Tibial nerve (tissue), 4 donors: ENCODE data around the gene BCAS3. TPM values are rescaled to one million over a fixed set of nuclear protein-coding genes. Genes with fewer than 3 reads are reported as not detected.

Source experiments
- DNase-seq, 2 donors: peaks; one replicate each; pipeline ENCODE4 v3.0.0-alpha.2; 2019; ENCODE audit warnings: low spot score in 2 of 2
- H3K27ac ChIP-seq, 4 donors: fragments of 200-600 bp; sonication (generic) in 3 of 4; one replicate each; pipeline ENCODE4 v1.5.1; 2017 to 2019; ENCODE audit warnings: mild to moderate bottlenecking in 1 of 4
- H3K27me3 ChIP-seq, 2 donors: fragments of 200-600 bp; sonication (generic) in 1 of 2; one replicate each; pipeline versions ENCODE4 v1.5.1 to v1.6.0; 2017 to 2019
- H3K36me3 ChIP-seq, 3 donors: fragments of 200-600 bp; sonication (generic); one replicate each; pipeline ENCODE4 v1.5.1; 2018 to 2019
- H3K4me1 ChIP-seq, 4 donors: fragments of 200-600 bp; sonication (generic) in 3 of 4; one replicate each; pipeline ENCODE4 v1.5.1; 2017 to 2019
- H3K4me3 ChIP-seq, 4 donors: fragments of 200-600 bp; sonication (generic) in 3 of 4; one replicate each; pipeline ENCODE4 v1.5.1; 2017 to 2019; ENCODE audit warnings: mild to moderate bottlenecking in 1 of 4, moderate library complexity in 1 of 4
- H3K9me3 ChIP-seq, 4 donors: fragments of 200-600 bp; sonication (generic) in 3 of 4; one replicate each; pipeline ENCODE4 v1.5.1; 2017 to 2019
- EP300 ChIP-seq, 2 donors: sonication (generic); formaldehyde crosslinking; IDR thresholded peaks; one replicate each; pipeline ENCODE4 v1.6.1; 2017; ENCODE audit warnings: antibody characterized with exemption in 2 of 2, mild to moderate bottlenecking in 1 of 2
- POLR2A ChIP-seq, 2 donors: fragments of 450-650 bp; IDR thresholded peaks; one replicate each; pipeline ENCODE4 v1.6.1; 2017; ENCODE audit warnings: antibody characterized with exemption in 2 of 2, mild to moderate bottlenecking in 2 of 2, moderate library complexity in 2 of 2
- WGBS, 2 donors: methylation state at CpG; one replicate each; pipeline ENCODE4 v1.1.5; 2018; 5-methylcytosine and 5-hydroxymethylcytosine counted together
- total RNA-seq, 4 donors: library from RNA; depleted of rRNA; stranded (reverse); fragments of >200 nt; gene quantifications; one replicate each; pipeline ENCODE4 v1.1.0, GENCODE V29; 2016
- TF ChIP-seq, protein P1 (sequence below), 5 experiments: fragments of 200-600 bp in 3 of 5; fragments of 450-650 bp in 2 of 5; sonication (generic) in 3 of 5; IDR thresholded peaks; one replicate each; pipeline ENCODE4 v1.5.1; 2016 to 2019; ENCODE audit warnings: antibody characterized with exemption in 5 of 5, mild to moderate bottlenecking in 3 of 5, moderate library complexity in 2 of 5

Gene BCAS3
- total RNA-seq, 4 donors from 2014 or later, result 26.4 to 48.1 (median 44.8) TPM

DNA sequence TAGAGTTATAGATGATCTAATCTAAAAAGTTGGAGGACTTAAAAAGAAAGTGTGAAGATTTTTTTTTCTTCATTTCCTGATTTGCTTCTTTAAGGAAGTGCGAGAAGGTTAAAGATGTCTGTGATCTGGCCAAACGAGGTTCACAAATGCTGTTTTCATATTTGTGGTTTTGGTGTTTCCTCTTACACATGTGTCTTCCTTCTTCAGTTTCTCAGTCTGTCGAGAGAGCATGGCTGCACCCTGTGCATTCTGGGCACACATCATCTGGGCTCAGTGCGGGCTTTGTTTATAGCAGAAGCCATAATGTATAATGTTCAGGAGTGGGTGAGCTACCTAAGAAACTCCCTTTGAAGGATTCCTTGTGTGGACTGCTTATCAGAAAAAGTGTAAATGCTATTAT, 461.6 kb downstream of the BCAS3 start:
- WGBS, 2 donors, result 27 to 32% methylated on average over 4 of the region's 4 CpGs
- no peak for DNase-seq
- Histone ChIP-seq H3K9me3 (no peaks in the 10 kb centered on the region), H3K4me1 (peaks cover 0 to 16% (median 8%) of the 10 kb centered on the region in 4 donors), H3K27me3 (no peaks in the 10 kb centered on the region), H3K36me3 (no peaks in the 10 kb centered on the region), H3K4me3 (no peak overlapping the region), H3K27ac (no peak overlapping the region)
- TF ChIP-seq POLR2A (IDR thresholded peaks at IDR 0.05), result no peak
- TF ChIP-seq EP300 (IDR thresholded peaks at IDR 0.05), result peak; percentile 36 to 63
- TF ChIP-seq, protein P1, sequence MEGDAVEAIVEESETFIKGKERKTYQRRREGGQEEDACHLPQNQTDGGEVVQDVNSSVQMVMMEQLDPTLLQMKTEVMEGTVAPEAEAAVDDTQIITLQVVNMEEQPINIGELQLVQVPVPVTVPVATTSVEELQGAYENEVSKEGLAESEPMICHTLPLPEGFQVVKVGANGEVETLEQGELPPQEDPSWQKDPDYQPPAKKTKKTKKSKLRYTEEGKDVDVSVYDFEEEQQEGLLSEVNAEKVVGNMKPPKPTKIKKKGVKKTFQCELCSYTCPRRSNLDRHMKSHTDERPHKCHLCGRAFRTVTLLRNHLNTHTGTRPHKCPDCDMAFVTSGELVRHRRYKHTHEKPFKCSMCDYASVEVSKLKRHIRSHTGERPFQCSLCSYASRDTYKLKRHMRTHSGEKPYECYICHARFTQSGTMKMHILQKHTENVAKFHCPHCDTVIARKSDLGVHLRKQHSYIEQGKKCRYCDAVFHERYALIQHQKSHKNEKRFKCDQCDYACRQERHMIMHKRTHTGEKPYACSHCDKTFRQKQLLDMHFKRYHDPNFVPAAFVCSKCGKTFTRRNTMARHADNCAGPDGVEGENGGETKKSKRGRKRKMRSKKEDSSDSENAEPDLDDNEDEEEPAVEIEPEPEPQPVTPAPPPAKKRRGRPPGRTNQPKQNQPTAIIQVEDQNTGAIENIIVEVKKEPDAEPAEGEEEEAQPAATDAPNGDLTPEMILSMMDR (IDR thresholded peaks at IDR 0.05), result no peak

DNA sequence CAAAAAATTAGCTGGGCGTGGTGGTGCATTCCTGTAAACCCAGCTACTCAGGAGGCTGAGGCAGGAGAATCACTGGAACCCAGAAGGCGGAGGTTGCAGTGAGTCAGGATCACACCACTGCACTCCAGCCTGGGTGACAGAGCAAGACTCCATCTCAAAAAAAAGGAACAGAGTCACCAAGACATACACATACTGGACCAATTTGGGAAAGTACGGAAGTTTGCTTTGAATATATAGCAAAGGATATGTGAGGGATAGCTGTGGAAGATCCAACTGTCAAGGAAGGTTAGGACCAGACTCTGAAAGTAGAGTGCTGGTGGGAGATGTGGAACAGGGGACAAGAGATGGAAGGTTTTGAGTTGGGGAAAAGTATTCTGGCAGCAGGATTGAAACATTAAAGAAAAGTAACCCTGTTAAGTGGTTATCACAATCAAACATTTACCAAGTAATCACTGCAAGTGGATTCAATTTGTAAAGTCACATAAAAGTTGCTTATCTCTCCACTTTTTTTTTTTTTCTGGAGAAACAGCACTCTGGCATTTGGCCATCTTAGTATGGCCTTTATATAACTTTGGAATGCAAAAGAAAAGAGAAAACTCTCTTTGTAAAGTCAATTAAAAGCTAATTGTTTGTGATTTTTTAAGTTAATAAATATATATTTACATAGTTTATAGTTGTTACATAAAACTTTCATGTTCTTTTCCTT, 462.6 kb downstream of the BCAS3 start:
- Histone ChIP-seq H3K9me3 (no peaks in the 10 kb centered on the region), H3K27ac (no peak overlapping the region), H3K4me3 (no peak overlapping the region), H3K36me3 (no peaks in the 10 kb centered on the region), H3K4me1 (peaks cover 0 to 18% (median 12%) of the 10 kb centered on the region in 4 donors), H3K27me3 (no peaks in the 10 kb centered on the region)
- TF ChIP-seq EP300 (IDR thresholded peaks at IDR 0.05) (no peak), POLR2A (IDR thresholded peaks at IDR 0.05) (no peak)
- TF ChIP-seq, protein P1 (IDR thresholded peaks at IDR 0.05), result no peak
- DNase-seq, result no peak
- WGBS, 2 donors, result 94 to 95% methylated on average over 3 of the region's 3 CpGs

DNA sequence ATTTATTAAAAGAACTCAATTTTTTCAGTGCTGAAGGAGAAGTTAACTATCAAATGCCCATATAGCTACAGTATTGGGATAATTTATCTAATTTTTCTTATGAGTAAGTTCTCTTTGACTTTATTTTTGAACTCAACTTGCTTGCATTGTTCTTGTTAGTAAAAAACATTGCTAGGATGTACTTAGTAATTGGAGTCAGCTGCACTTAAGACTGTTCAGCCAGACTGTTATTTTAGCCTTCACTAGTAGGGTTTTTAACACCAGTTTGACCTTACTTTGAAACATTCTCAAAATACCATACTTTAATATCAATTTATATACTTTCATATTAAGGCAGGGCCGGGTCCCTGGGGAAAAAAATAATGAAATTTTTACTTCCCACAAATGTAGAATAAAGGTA, 465.4 kb downstream of the BCAS3 start:
- Histone ChIP-seq H3K9me3 (no peaks in the 10 kb centered on the region), H3K4me3 (no peak overlapping the region), H3K36me3 (no peaks in the 10 kb centered on the region), H3K27me3 (no peaks in the 10 kb centered on the region), H3K27ac (no peak overlapping the region), H3K4me1 (peaks cover 0 to 21% (median 12%) of the 10 kb centered on the region in 4 donors)
- DNase-seq, result no peak
- TF ChIP-seq, protein P1 (IDR thresholded peaks at IDR 0.05), result no peak
- TF ChIP-seq EP300 (IDR thresholded peaks at IDR 0.05), result no peak
- no peak for TF ChIP-seq POLR2A (IDR thresholded peaks at IDR 0.05)
- 74 to 75% methylated on average over 1 of the region's 1 CpG for WGBS, 2 donors

DNA sequence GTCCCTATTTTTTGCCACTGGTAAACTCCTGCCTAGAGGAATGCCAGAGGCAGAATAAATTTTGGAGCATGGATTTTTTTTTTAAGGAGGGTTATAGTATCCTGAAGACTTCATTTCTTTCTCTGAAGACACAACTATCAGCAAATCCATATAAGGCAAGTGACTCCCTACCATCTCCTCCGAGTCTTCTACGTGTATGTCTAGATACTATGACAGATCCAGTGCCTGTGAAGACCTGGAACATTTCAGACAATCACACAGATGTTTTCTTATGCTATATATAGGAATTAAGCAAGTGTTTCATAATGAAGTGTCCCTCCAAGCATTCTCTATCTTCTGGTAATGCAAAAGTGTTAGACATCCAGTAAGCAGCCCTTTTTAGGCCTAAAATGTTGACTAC, 466.5 kb downstream of the BCAS3 start:
- no peak overlapping the region for H3K27ac ChIP-seq
- WGBS, 2 donors, result 90 to 91% methylated on average over 2 of the region's 2 CpGs
- H3K9me3 ChIP-seq, result no peaks in the 10 kb centered on the region

More for the DNA sequence above, 466.5 kb downstream of the BCAS3 start:
- no peaks in the 10 kb centered on the region for H3K36me3 ChIP-seq
- H3K27me3 ChIP-seq, result no peaks in the 10 kb centered on the region
- DNase-seq, result no peak
- TF ChIP-seq POLR2A (IDR thresholded peaks at IDR 0.05), result no peak
- TF ChIP-seq, protein P1 (IDR thresholded peaks at IDR 0.05), result no peak
- H3K4me1 ChIP-seq, result peaks cover 0 to 16% (median 5%) of the 10 kb centered on the region in 4 donors
- no peak overlapping the region for H3K4me3 ChIP-seq
